ENCODE data around the gene ZNF358.

Gene ZNF358

DNA sequence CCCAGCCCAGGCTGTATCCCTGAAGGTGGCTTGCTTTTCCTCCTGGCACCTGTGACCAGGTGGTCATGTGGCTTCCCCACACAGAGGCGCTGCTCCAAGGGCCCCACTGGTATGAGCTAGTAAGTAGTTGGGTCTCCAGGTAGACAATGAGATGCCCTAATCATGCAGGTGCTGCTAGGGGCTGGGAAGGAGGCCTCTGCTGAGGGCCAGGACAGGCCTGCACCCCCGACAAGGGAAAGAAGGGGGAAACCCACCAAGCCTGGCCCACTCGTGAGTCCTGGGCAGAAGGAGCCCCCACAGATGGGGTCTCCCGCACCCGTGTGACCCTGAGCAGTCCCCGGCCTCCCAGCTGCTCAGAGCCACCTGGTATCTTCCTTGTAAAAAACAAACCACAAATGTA, 40.2 kb upstream of the ZNF358 start:
- TF ChIP-seq CTCF (IDR thresholded peaks at IDR 0.05; ENCODE audit: low read depth, low read length) = no peak
- no peak overlapping the region for H3K4me3 ChIP-seq (ENCODE audit: low read depth, low read length)

GRCh38 chr19:7476241-7476640, 39.7 kb upstream of the ZNF358 start:
- H3K4me3 ChIP-seq (ENCODE audit: low read depth, low read length) = no peak overlapping the region
- TF ChIP-seq CTCF (IDR thresholded peaks at IDR 0.05; ENCODE audit: low read depth, low read length) = no peak

- H3K4me3 ChIP-seq (ENCODE audit: low read depth, low read length) = no peak overlapping the region
- TF ChIP-seq CTCF (IDR thresholded peaks at IDR 0.05; ENCODE audit: low read depth, low read length) = no peak
Measured at GRCh38 chr19:7476777-7477494, 39.0 kb upstream of the ZNF358 start.

- no peak for TF ChIP-seq CTCF (IDR thresholded peaks at IDR 0.05; ENCODE audit: low read depth, low read length)
- no peak overlapping the region for H3K4me3 ChIP-seq (ENCODE audit: low read depth, low read length)
Measured at GRCh38 chr19:7477758-7478157, 38.1 kb upstream of the ZNF358 start.

GRCh38 chr19:7478173-7478842, 37.6 kb upstream of the ZNF358 start:
- no peak for TF ChIP-seq CTCF (IDR thresholded peaks at IDR 0.05; ENCODE audit: low read depth, low read length)
- no peak overlapping the region for H3K4me3 ChIP-seq (ENCODE audit: low read depth, low read length)

GRCh38 chr19:7478843-7479227, 37.1 kb upstream of the ZNF358 start:
- no peak for TF ChIP-seq CTCF (IDR thresholded peaks at IDR 0.05; ENCODE audit: low read depth, low read length)
- no peak overlapping the region for H3K4me3 ChIP-seq (ENCODE audit: low read depth, low read length)

GRCh38 chr19:7480222-7480969, 35.5 kb upstream of the ZNF358 start:
- no peak overlapping the region for H3K4me3 ChIP-seq (ENCODE audit: low read depth, low read length)
- TF ChIP-seq CTCF (IDR thresholded peaks at IDR 0.05; ENCODE audit: low read depth, low read length) = no peak

Data from WI38 (cell line).